ENCODE data around the gene NRXN3.

Gene NRXN3

GRCh38 chr14:78633752-78634151 lies 463.6 kb downstream of the NRXN3 start:
- Histone ChIP-seq H3K4me1 (ENCODE audit: insufficient read depth, poor library complexity, severe bottlenecking) (no peaks in the 10 kb centered on the region), H3K36me3 (ENCODE audit: low read depth) (no peaks in the 10 kb centered on the region), H3K27ac (ENCODE audit: poor library complexity, severe bottlenecking) (no peak overlapping the region), H3K4me3 (ENCODE audit: severe bottlenecking) (no peak overlapping the region), H3K27me3 (ENCODE audit: insufficient read depth, poor library complexity, severe bottlenecking) (peaks cover 3% of the 10 kb centered on the region), H3K9me3 (ENCODE audit: severe bottlenecking) (no peaks in the 10 kb centered on the region)
- 0 out of 3 replicates have a peak, but pooled peaks have one; percentile 29 for ATAC-seq (ENCODE audit: low read depth)
- TF ChIP-seq CTCF (IDR thresholded peaks at IDR 0.05; ENCODE audit: poor library complexity, severe bottlenecking), result no peak
- no peak for DNase-seq (ENCODE audit: low spot score)

- Histone ChIP-seq H3K27me3 (ENCODE audit: insufficient read depth, poor library complexity, severe bottlenecking) (peaks cover 3% of the 10 kb centered on the region), H3K27ac (ENCODE audit: poor library complexity, severe bottlenecking) (no peak overlapping the region), H3K36me3 (ENCODE audit: low read depth) (no peaks in the 10 kb centered on the region), H3K9me3 (ENCODE audit: severe bottlenecking) (no peaks in the 10 kb centered on the region), H3K4me3 (ENCODE audit: severe bottlenecking) (no peak overlapping the region), H3K4me1 (ENCODE audit: insufficient read depth, poor library complexity, severe bottlenecking) (no peaks in the 10 kb centered on the region)
- DNase-seq (ENCODE audit: low spot score) (no peak), ATAC-seq (ENCODE audit: low read depth) (no peak)
- TF ChIP-seq CTCF (IDR thresholded peaks at IDR 0.05; ENCODE audit: poor library complexity, severe bottlenecking), result no peak
Measured at GRCh38 chr14:78637489-78637888, 467.3 kb downstream of the NRXN3 start.

GRCh38 chr14:78637908-78638475 lies 467.8 kb downstream of the NRXN3 start:
- H3K4me3 ChIP-seq (ENCODE audit: severe bottlenecking), result no peak overlapping the region
- ATAC-seq (ENCODE audit: low read depth), result no peak; the same call in 2 of the 3 replicates
- H3K27me3 ChIP-seq (ENCODE audit: insufficient read depth, poor library complexity, severe bottlenecking), result peaks cover 3% of the 10 kb centered on the region
- no peak for TF ChIP-seq CTCF (IDR thresholded peaks at IDR 0.05; ENCODE audit: poor library complexity, severe bottlenecking)
- H3K27ac ChIP-seq (ENCODE audit: poor library complexity, severe bottlenecking), result no peak overlapping the region
- DNase-seq (ENCODE audit: low spot score), result no peak
- H3K9me3 ChIP-seq (ENCODE audit: severe bottlenecking), result no peaks in the 10 kb centered on the region
- H3K36me3 ChIP-seq (ENCODE audit: low read depth), result no peaks in the 10 kb centered on the region
- H3K4me1 ChIP-seq (ENCODE audit: insufficient read depth, poor library complexity, severe bottlenecking), result no peaks in the 10 kb centered on the region

GRCh38 chr14:78638926-78639325 lies 468.8 kb downstream of the NRXN3 start:
- Histone ChIP-seq H3K27me3 (ENCODE audit: insufficient read depth, poor library complexity, severe bottlenecking) (no peaks in the 10 kb centered on the region), H3K4me3 (ENCODE audit: severe bottlenecking) (no peak overlapping the region), H3K9me3 (ENCODE audit: severe bottlenecking) (no peaks in the 10 kb centered on the region), H3K36me3 (ENCODE audit: low read depth) (no peaks in the 10 kb centered on the region), H3K27ac (ENCODE audit: poor library complexity, severe bottlenecking) (no peak overlapping the region), H3K4me1 (ENCODE audit: insufficient read depth, poor library complexity, severe bottlenecking) (no peaks in the 10 kb centered on the region)
- DNase-seq (ENCODE audit: low spot score) (no peak), ATAC-seq (ENCODE audit: low read depth) (no peak)
- no peak for TF ChIP-seq CTCF (IDR thresholded peaks at IDR 0.05; ENCODE audit: poor library complexity, severe bottlenecking)

- Histone ChIP-seq H3K9me3 (ENCODE audit: severe bottlenecking) (peaks cover 2% of the 10 kb centered on the region), H3K4me1 (ENCODE audit: insufficient read depth, poor library complexity, severe bottlenecking) (no peaks in the 10 kb centered on the region), H3K27me3 (ENCODE audit: insufficient read depth, poor library complexity, severe bottlenecking) (peaks cover 26% of the 10 kb centered on the region), H3K4me3 (ENCODE audit: severe bottlenecking) (no peak overlapping the region), H3K27ac (ENCODE audit: poor library complexity, severe bottlenecking) (no peak overlapping the region), H3K36me3 (ENCODE audit: low read depth) (no peaks in the 10 kb centered on the region)
- ATAC-seq (ENCODE audit: low read depth), result 0 out of 3 replicates have a peak, but pooled peaks have one; percentile 23
- no peak for DNase-seq (ENCODE audit: low spot score)
- TF ChIP-seq CTCF (IDR thresholded peaks at IDR 0.05; ENCODE audit: poor library complexity, severe bottlenecking), result no peak
Measured at GRCh38 chr14:78644824-78645559, 474.8 kb downstream of the NRXN3 start.

All from RWPE2 (cell line).